GM21390 (cell line): ENCODE measurements around the gene GMDS.
"Not testable (repeated sequence)": the region's sequence is repeated elsewhere in the genome, so short reads cannot be mapped to it uniquely, and the experiment has no call there.

ENCODE experiments used
- ATAC-seq: cut with Tn5 transposase; IDR thresholded peaks from one replicate; pipeline ENCODE4 v1.9.1; 2021; ENCODE audit not compliant: unreplicated experiment

GMDS gene

GRCh38 chr6:1845543-1845942, 399.9 kb downstream of the GMDS start:
- ATAC-seq, result not testable (repeated sequence)

GRCh38 chr6:1842334-1842733, 403.1 kb downstream of the GMDS start:
- ATAC-seq, result no peak

- no peak for ATAC-seq
Observed at GRCh38 chr6:1841136-1841535, 404.3 kb downstream of the GMDS start.

GRCh38 chr6:1840491-1841121, 404.8 kb downstream of the GMDS start:
- no peak for ATAC-seq

- no peak for ATAC-seq
Observed at GRCh38 chr6:1839361-1839760, 406.0 kb downstream of the GMDS start.

GRCh38 chr6:1838604-1839213, 406.7 kb downstream of the GMDS start:
- ATAC-seq, result no peak

GRCh38 chr6:1837826-1838225, 407.6 kb downstream of the GMDS start:
- no peak for ATAC-seq

GRCh38 chr6:1836690-1837089, 408.7 kb downstream of the GMDS start:
- ATAC-seq, result no peak

- no peak for ATAC-seq
Observed at GRCh38 chr6:1834646-1835516, 410.5 kb downstream of the GMDS start.

GRCh38 chr6:1834207-1834606, 411.2 kb downstream of the GMDS start:
- no peak for ATAC-seq

GRCh38 chr6:1832844-1833787, 412.3 kb downstream of the GMDS start:
- no peak for ATAC-seq

GRCh38 chr6:1832358-1832757, 413.0 kb downstream of the GMDS start:
- ATAC-seq, result no peak

- ATAC-seq, result no peak
Observed at GRCh38 chr6:1827984-1828793, 417.2 kb downstream of the GMDS start.

GRCh38 chr6:1825926-1826325, 419.5 kb downstream of the GMDS start:
- no peak for ATAC-seq

- no peak for ATAC-seq
Observed at GRCh38 chr6:1825277-1825676, 420.1 kb downstream of the GMDS start.

- ATAC-seq, result no peak
Observed at GRCh38 chr6:1821513-1822183, 423.8 kb downstream of the GMDS start.

GRCh38 chr6:1821164-1821512, 424.3 kb downstream of the GMDS start:
- no peak for ATAC-seq

- no peak for ATAC-seq
Observed at GRCh38 chr6:1820714-1821113, 424.7 kb downstream of the GMDS start.

- no peak for ATAC-seq
Observed at GRCh38 chr6:1820165-1820564, 425.2 kb downstream of the GMDS start.

GRCh38 chr6:1819007-1819406, 426.4 kb downstream of the GMDS start:
- no peak for ATAC-seq
